ENCODE measurements around the gene MSN.

MSN gene

GRCh38 chrX:65657659-65658058, 9.8 kb upstream of the MSN start:
- Histone ChIP-seq H3K27ac (ENCODE audit: low read depth, low read length) (no peak overlapping the region), H3F3A (ENCODE audit: insufficient read depth) (no peaks in the 10 kb centered on the region), H3K36me3 (ENCODE audit: low read length) (no peaks in the 10 kb centered on the region), H3K4me2 (ENCODE audit: low read depth, low read length, poor library complexity, severe bottlenecking) (no peak overlapping the region), H3K4me3 (ENCODE audit: insufficient read depth, low read length, poor library complexity, severe bottlenecking) (no peak overlapping the region), H3K79me2 (ENCODE audit: insufficient read depth, low read length) (no peaks in the 10 kb centered on the region), H3K27me3 (ENCODE audit: low read length) (no peaks in the 10 kb centered on the region), H3K9ac (ENCODE audit: low read length) (no peak overlapping the region), H3K9me3 (ENCODE audit: insufficient read depth, low read length) (no peaks in the 10 kb centered on the region), H4K20me1 (ENCODE audit: low read depth, low read length) (no peaks in the 10 kb centered on the region), H3K9me2 (replicated peaks; ENCODE audit: insufficient read depth, low read length) (no peaks in the 10 kb centered on the region), H2AFZ (ENCODE audit: low read depth, low read length, severe bottlenecking) (no peak overlapping the region)
- TF ChIP-seq, protein P1, sequence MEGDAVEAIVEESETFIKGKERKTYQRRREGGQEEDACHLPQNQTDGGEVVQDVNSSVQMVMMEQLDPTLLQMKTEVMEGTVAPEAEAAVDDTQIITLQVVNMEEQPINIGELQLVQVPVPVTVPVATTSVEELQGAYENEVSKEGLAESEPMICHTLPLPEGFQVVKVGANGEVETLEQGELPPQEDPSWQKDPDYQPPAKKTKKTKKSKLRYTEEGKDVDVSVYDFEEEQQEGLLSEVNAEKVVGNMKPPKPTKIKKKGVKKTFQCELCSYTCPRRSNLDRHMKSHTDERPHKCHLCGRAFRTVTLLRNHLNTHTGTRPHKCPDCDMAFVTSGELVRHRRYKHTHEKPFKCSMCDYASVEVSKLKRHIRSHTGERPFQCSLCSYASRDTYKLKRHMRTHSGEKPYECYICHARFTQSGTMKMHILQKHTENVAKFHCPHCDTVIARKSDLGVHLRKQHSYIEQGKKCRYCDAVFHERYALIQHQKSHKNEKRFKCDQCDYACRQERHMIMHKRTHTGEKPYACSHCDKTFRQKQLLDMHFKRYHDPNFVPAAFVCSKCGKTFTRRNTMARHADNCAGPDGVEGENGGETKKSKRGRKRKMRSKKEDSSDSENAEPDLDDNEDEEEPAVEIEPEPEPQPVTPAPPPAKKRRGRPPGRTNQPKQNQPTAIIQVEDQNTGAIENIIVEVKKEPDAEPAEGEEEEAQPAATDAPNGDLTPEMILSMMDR (IDR thresholded peaks at IDR 0.05; ENCODE audit: insufficient read depth, low read length, poor library complexity, severe bottlenecking), result no peak
- TF ChIP-seq EZH2phosphoT487 (conservative IDR thresholded peaks at IDR 0.05; ENCODE audit: low read length), result no peak

- no peak overlapping the region for H3K4me2 ChIP-seq (ENCODE audit: low read depth, low read length, poor library complexity, severe bottlenecking)
- no peaks in the 10 kb centered on the region for H3K79me2 ChIP-seq (ENCODE audit: insufficient read depth, low read length)
- no peak overlapping the region for H3K4me3 ChIP-seq (ENCODE audit: insufficient read depth, low read length, poor library complexity, severe bottlenecking)
- H3F3A ChIP-seq (ENCODE audit: insufficient read depth), result no peaks in the 10 kb centered on the region
- H2AFZ ChIP-seq (ENCODE audit: low read depth, low read length, severe bottlenecking), result no peak overlapping the region
- no peak overlapping the region for H3K27ac ChIP-seq (ENCODE audit: low read depth, low read length)
- no peaks in the 10 kb centered on the region for H3K9me3 ChIP-seq (ENCODE audit: insufficient read depth, low read length)
- no peaks in the 10 kb centered on the region for H3K9me2 ChIP-seq (replicated peaks; ENCODE audit: insufficient read depth, low read length)
- H3K36me3 ChIP-seq (ENCODE audit: low read length), result no peaks in the 10 kb centered on the region
- H4K20me1 ChIP-seq (ENCODE audit: low read depth, low read length), result no peaks in the 10 kb centered on the region
- no peak overlapping the region for H3K9ac ChIP-seq (ENCODE audit: low read length)
- no peaks in the 10 kb centered on the region for H3K27me3 ChIP-seq (ENCODE audit: low read length)
- TF ChIP-seq, protein P1 (IDR thresholded peaks at IDR 0.05; ENCODE audit: insufficient read depth, low read length, poor library complexity, severe bottlenecking), result no peak
- no peak for TF ChIP-seq EZH2phosphoT487 (conservative IDR thresholded peaks at IDR 0.05; ENCODE audit: low read length)
Observed at GRCh38 chrX:65658229-65658628, 9.2 kb upstream of the MSN start.

DNA sequence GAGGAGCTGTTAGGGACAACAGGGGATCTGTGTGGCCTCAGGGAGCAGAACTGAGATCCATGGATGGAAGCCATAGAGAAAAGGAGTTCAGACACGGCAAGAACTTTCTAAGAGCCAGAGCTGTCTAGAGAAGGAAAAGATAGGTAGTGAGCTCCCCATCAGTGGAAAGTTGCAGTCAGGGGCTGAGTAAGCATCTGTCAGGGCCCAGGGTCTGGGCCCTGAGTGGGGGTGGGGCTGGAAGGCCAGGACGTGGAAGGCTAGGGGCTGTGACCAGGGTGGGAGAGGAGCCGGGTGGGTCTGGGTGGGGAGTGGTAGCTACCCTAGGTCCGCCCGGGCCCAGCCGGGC, 324 bp upstream of the MSN start:
- peaks cover 42% of the 10 kb centered on the region for H3K79me2 ChIP-seq (ENCODE audit: insufficient read depth, low read length)
- H3K9ac ChIP-seq (ENCODE audit: low read length), result peak overlapping the region; percentile 82
- TF ChIP-seq, protein P1 (IDR thresholded peaks at IDR 0.05; ENCODE audit: insufficient read depth, low read length, poor library complexity, severe bottlenecking), result no peak
- no peak for TF ChIP-seq EZH2phosphoT487 (conservative IDR thresholded peaks at IDR 0.05; ENCODE audit: low read length)

More for the DNA sequence above, 324 bp upstream of the MSN start:
- Histone ChIP-seq H2AFZ (ENCODE audit: low read depth, low read length, severe bottlenecking) (peak overlapping the region; percentile 20), H3F3A (ENCODE audit: insufficient read depth) (no peaks in the 10 kb centered on the region), H3K36me3 (ENCODE audit: low read length) (no peaks in the 10 kb centered on the region), H3K27ac (ENCODE audit: low read depth, low read length) (peak overlapping the region; percentile 17; the same call in 1 of the 2 replicates), H4K20me1 (ENCODE audit: low read depth, low read length) (0 out of 2 replicates have a peak, but pooled peaks cover 4% of the 10 kb centered on the region), H3K27me3 (ENCODE audit: low read length) (no peaks in the 10 kb centered on the region), H3K9me2 (replicated peaks; ENCODE audit: insufficient read depth, low read length) (no peaks in the 10 kb centered on the region), H3K9me3 (ENCODE audit: insufficient read depth, low read length) (no peaks in the 10 kb centered on the region), H3K4me2 (ENCODE audit: low read depth, low read length, poor library complexity, severe bottlenecking) (peak overlapping the region; percentile 45), H3K4me3 (ENCODE audit: insufficient read depth, low read length, poor library complexity, severe bottlenecking) (no peak overlapping the region)

Data from SU-DHL-6 (cell line).